ENCODE data around the gene EPHA6.
"Not testable (repeated sequence)": the region's sequence is repeated elsewhere in the genome, so short reads cannot be mapped to it uniquely, and the experiment has no call there.

EPHA6 gene

GRCh38 chr3:97235611-97236315, 421.4 kb downstream of the EPHA6 start:
- DNase-seq (ENCODE audit: low read depth in 1 of 2, low spot score in 1 of 2) = peak in 1 of 2 experiments; percentile 84
- in situ Hi-C loops (cut with HindIII; ENCODE audit: low pct_unique_long_range_greater_than_20kb, low sequenced_read_pairs) = no loop called here
- TF ChIP-seq JUND (IDR thresholded peaks at IDR 0.05; ENCODE audit: low read depth) = no peak

- no peak for DNase-seq (ENCODE audit: low read depth in 1 of 2, low spot score in 1 of 2)
- in situ Hi-C loops (cut with HindIII; ENCODE audit: low pct_unique_long_range_greater_than_20kb, low sequenced_read_pairs) = no loop called here
- TF ChIP-seq JUND (IDR thresholded peaks at IDR 0.05; ENCODE audit: low read depth) = no peak
Measured at GRCh38 chr3:97241417-97241816, 427.0 kb downstream of the EPHA6 start.

DNA sequence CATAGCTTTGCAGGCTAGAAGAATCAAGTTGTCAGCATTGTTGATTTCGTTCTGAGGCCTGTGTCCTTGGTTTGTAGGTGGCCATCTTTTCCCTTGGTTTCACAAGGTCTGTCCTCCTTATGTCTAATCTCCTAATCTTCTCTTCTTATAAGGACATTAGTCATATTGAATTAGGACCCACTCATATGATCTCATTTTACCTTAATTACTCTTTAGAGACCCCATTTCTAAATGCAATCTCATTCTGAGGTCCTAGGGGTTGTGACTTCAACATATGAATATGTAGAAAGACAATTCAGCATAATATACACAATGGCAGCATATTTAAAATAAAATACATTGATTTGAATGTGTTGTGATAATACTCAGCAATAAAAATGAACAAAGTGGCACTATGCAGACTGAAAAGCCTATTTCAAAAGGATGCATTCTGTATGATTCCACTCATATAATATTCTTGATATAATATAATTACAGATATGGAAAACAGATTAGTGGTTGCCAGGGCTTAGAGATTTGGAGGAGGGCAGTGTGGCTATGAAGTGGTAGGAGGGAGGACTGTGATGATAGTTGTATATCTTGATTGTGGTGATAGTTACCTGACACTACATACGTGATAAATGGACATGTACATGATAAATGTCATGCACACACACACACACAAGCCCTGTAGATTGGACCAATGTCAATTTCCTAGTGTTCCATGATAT, 431.0 kb downstream of the EPHA6 start:
- in situ Hi-C loops (cut with HindIII; ENCODE audit: low pct_unique_long_range_greater_than_20kb, low sequenced_read_pairs) = no loop called here
- no peak for DNase-seq (ENCODE audit: low read depth in 1 of 2, low spot score in 1 of 2)
- TF ChIP-seq JUND (IDR thresholded peaks at IDR 0.05; ENCODE audit: low read depth) = no peak

DNA sequence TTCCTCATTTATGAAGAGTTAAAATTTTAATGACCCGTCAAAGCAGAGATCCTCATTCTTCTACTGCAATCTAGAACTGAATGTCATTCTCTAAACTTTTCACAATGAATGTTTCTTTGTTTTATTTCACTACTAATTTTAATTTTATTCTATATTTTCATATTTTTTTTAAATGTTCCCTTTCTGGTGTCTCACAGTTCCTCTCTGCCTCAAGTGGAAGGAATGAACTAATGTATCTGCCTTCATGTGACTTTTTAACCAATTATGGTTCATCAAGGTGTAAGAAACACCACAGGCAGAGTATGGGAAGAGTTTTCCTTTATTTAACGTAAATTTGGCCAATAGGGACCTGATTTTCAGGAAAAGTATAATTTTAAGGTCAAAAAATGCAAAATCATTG, 441.7 kb downstream of the EPHA6 start:
- peak in 1 of 2 experiments; percentile 52 for DNase-seq (ENCODE audit: low read depth in 1 of 2, low spot score in 1 of 2)
- in situ Hi-C loops (cut with HindIII; ENCODE audit: low pct_unique_long_range_greater_than_20kb, low sequenced_read_pairs) = no loop called here
- TF ChIP-seq JUND (IDR thresholded peaks at IDR 0.05; ENCODE audit: low read depth) = no peak

GRCh38 chr3:97257942-97258697, 443.7 kb downstream of the EPHA6 start:
- TF ChIP-seq JUND (IDR thresholded peaks at IDR 0.05; ENCODE audit: low read depth) = peak; percentile 85
- in situ Hi-C loops (cut with HindIII; ENCODE audit: low pct_unique_long_range_greater_than_20kb, low sequenced_read_pairs) = no loop called here
- peak in 1 of 2 experiments; percentile 92 for DNase-seq (ENCODE audit: low read depth in 1 of 2, low spot score in 1 of 2)

DNA sequence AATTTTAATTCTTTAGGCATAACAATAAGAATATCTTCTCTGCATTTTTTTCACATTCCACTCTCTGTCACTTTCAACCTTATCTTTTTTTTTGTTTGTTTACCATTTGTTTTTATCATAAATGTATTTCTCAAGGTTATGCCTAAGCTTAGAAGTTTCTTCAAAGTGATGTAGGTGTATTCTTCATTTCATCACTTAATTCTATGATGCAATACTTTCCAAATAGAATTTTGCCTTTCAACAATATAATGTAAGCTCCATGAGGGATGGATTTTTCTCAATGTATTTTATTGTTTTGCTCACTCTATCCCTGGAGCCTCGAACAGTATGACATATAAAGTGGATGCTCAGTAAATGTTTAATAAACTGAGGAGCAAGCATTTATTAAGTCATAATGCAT, 444.9 kb downstream of the EPHA6 start:
- TF ChIP-seq JUND (IDR thresholded peaks at IDR 0.05; ENCODE audit: low read depth) = no peak
- no peak for DNase-seq (ENCODE audit: low read depth in 1 of 2, low spot score in 1 of 2)
- in situ Hi-C loops (cut with HindIII; ENCODE audit: low pct_unique_long_range_greater_than_20kb, low sequenced_read_pairs) = no loop called here

DNA sequence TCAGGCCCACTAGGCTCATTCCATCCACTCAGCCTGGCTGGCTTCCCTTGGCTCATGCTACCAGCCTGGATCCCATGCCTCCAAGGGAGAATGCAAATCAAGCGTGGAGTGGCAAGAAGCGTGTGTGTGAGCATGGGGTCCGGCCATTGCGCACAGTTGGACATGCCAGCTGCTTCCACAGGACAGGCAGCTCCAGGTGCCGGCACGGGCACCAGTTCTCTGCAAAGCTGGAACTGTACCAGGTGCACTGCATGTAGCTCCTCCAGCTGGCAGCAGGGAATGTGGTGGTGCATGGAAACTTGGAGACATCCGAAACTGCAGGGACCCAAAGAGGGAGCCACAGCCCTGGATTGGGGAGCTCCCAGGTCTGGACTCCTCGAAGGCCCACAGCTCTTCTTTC, 449.8 kb downstream of the EPHA6 start:
- peak in 1 of 2 experiments; percentile 28 for DNase-seq (ENCODE audit: low read depth in 1 of 2, low spot score in 1 of 2)
- no peak for TF ChIP-seq JUND (IDR thresholded peaks at IDR 0.05; ENCODE audit: low read depth)
- in situ Hi-C loops (cut with HindIII; ENCODE audit: low pct_unique_long_range_greater_than_20kb, low sequenced_read_pairs) = no loop called here

DNA sequence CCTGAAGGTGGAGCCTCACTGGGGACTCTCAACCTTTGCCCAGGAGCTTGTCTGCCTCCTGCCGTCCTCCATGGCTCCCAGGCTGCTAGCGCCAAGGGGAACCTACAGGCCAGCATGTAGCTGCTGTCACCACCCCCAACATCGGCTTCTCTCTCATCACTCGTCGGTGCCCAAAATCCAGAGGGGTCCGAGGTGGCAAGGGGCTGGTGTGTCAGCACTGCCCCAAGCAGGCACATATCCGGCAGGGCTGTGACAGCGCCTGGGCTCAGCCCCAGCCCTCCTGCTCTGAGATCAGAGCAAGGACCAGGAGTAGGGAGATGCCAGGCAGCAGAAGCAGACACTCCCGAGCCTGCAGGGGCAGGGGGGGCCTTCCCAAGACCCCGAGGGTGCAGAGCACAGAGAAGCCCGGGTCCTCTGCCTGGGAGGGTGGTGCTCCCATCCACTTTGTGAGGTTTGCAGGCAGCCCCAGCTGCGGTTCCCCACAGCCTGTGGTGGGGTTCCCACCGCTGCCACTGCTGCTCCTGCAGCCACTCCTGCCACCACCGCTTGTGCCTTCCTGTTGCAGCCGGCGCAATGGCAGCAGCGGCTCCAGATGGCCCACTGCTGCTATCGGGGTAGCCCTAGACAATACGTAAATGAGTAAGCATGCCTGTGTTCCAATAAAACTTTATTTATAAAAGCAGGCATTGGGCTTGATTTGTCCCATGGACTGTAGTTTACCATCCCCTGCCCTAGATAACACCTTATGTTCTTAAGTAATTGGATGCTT, 451.0 kb downstream of the EPHA6 start:
- in situ Hi-C loops (cut with HindIII; ENCODE audit: low pct_unique_long_range_greater_than_20kb, low sequenced_read_pairs) = no loop called here
- no peak for TF ChIP-seq JUND (IDR thresholded peaks at IDR 0.05; ENCODE audit: low read depth)
- DNase-seq (ENCODE audit: low read depth in 1 of 2, low spot score in 1 of 2) = no peak

- in situ Hi-C loops (cut with HindIII; ENCODE audit: low pct_unique_long_range_greater_than_20kb, low sequenced_read_pairs) = no loop called here
- no peak for DNase-seq (ENCODE audit: low read depth in 1 of 2, low spot score in 1 of 2)
- TF ChIP-seq JUND (IDR thresholded peaks at IDR 0.05; ENCODE audit: low read depth) = no peak
Measured at GRCh38 chr3:97269202-97269601, 454.8 kb downstream of the EPHA6 start.

- in situ Hi-C loops (cut with HindIII; ENCODE audit: low pct_unique_long_range_greater_than_20kb, low sequenced_read_pairs); DNase-seq (ENCODE audit: low read depth in 1 of 2, low spot score in 1 of 2): not testable (repeated sequence)
Measured at GRCh38 chr3:97276879-97277550, 462.6 kb downstream of the EPHA6 start.

DNA sequence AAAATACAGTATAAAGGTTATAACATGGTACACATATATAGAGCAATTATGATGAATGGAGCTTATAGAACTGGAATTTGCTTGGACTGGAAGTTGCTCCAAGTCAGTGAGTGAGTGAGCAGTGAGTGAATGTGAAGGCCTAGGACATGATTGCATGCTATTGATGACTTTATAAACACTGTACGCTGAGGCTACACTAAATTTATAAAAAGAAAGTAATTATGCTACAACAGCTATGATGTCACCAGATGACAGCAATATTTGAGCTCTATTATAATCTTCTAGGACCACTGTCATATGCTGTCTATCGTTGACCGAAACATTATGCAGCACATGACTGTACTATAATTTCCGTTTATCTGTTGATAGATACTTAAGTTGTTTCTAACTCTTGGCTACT, 463.3 kb downstream of the EPHA6 start:
- DNase-seq (ENCODE audit: low read depth in 1 of 2, low spot score in 1 of 2) = no peak
- no peak for TF ChIP-seq JUND (IDR thresholded peaks at IDR 0.05; ENCODE audit: low read depth)
- in situ Hi-C loops (cut with HindIII; ENCODE audit: low pct_unique_long_range_greater_than_20kb, low sequenced_read_pairs) = no loop called here

GRCh38 chr3:97278506-97278905, 464.1 kb downstream of the EPHA6 start:
- peak in 1 of 2 experiments; percentile 48 for DNase-seq (ENCODE audit: low read depth in 1 of 2, low spot score in 1 of 2)
- in situ Hi-C loops (cut with HindIII; ENCODE audit: low pct_unique_long_range_greater_than_20kb, low sequenced_read_pairs) = no loop called here
- no peak for TF ChIP-seq JUND (IDR thresholded peaks at IDR 0.05; ENCODE audit: low read depth)

Data from T47D (cell line).